ENCODE data around the gene RTKN. TPM values are rescaled to one million over a fixed set of nuclear protein-coding genes. Genes with fewer than 3 reads are reported as not detected.
"Not testable (repeated sequence)": the region's sequence is repeated elsewhere in the genome, so short reads cannot be mapped to it uniquely, and the experiment has no call there.

The RTKN gene
- polyA plus RNA-seq, 1 of the 3 experiments (the other 2 are of a cell fraction), result 22.6 TPM

DNA sequence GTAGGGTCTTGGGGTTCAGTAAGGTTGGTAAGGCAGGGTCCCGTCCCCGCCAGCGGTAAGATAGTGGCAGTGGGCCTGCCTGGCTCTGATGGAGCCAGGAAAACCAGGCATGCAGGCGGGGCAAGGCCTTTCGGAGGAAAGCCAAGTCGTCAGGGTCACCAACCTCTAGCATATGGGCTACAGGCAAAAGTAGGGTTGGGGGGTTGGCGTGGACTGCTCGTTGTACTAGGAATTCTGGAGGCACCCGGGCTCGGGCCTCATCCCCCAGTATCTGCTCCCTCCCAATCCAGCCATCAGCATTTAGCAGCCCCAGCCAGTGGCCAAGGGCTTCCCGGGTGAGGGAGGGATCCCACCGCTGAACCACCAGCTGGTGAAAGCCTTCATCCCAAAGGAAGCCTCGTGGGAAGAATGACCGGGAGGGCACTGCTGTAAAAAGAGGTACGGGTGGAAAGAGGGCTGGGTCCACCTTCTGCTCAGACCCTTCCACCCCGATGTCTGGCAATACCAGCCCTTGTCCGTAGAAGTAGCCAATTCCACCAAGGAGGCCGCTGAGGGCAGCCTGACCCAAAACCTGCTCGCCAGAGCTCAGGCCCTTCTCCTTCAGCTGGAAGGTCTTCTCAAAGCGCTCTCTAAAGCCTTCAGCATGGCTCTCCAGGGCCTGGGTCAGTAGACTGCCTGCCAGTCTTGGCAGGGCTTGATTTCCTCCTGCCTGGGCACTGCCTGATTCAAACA, 20.5 kb upstream of the RTKN start:
- Histone ChIP-seq H3K27me3 (ENCODE audit: insufficient read depth) (no peaks in the 10 kb centered on the region), H3K4me1 (ENCODE audit: control insufficient read depth in 1 of 2, insufficient read depth in 2 of 2, low read depth in 1 of 2, low read length in 1 of 2) (peaks cover 5 to 22% of the 10 kb centered on the region in 2 experiments; a peak in 1 of 4 replicates), H4K20me1 (ENCODE audit: insufficient read depth) (no peaks in the 10 kb centered on the region), H3K79me2 (ENCODE audit: insufficient read depth) (peaks cover 47% of the 10 kb centered on the region), H3F3A (replicated peaks; ENCODE audit: insufficient read depth) (peaks cover 10% of the 10 kb centered on the region), H3K9me2 (no peaks in the 10 kb centered on the region), H3K9ac (no peak overlapping the region), H3K4me3 (ENCODE audit: low read depth in 2 of 2, low read length in 1 of 2) (no peak overlapping the region), H3K36me3 (replicated peaks in 1 of 2; ENCODE audit: control insufficient read depth in 1 of 2, insufficient read depth in 2 of 2, low read length in 1 of 2) (peaks cover 0 to 28% of the 10 kb centered on the region in 2 experiments), H2AFZ (ENCODE audit: low read depth) (no peak overlapping the region), H3K27ac (ENCODE audit: low read depth in 2 of 2, low read length in 1 of 2) (no peak overlapping the region; a peak in 1 of 4 replicates), H3K9me3 (no peaks in the 10 kb centered on the region), H3K4me2 (no peak overlapping the region)
- DNase-seq, result no peak
- no peak for TF ChIP-seq FOXJ3 (CRISPR knock-in tag; IDR thresholded peaks at IDR 0.05)
- no peak for TF ChIP-seq RAD21 (IDR thresholded peaks at IDR 0.05; ENCODE audit: low read length)
- no peak for TF ChIP-seq RXRA (IDR thresholded peaks at IDR 0.05; ENCODE audit: borderline replicate concordance, low read depth)
- TF ChIP-seq GATA2 (CRISPR knock-in tag; IDR thresholded peaks at IDR 0.05), result no peak
- TF ChIP-seq, protein P1, sequence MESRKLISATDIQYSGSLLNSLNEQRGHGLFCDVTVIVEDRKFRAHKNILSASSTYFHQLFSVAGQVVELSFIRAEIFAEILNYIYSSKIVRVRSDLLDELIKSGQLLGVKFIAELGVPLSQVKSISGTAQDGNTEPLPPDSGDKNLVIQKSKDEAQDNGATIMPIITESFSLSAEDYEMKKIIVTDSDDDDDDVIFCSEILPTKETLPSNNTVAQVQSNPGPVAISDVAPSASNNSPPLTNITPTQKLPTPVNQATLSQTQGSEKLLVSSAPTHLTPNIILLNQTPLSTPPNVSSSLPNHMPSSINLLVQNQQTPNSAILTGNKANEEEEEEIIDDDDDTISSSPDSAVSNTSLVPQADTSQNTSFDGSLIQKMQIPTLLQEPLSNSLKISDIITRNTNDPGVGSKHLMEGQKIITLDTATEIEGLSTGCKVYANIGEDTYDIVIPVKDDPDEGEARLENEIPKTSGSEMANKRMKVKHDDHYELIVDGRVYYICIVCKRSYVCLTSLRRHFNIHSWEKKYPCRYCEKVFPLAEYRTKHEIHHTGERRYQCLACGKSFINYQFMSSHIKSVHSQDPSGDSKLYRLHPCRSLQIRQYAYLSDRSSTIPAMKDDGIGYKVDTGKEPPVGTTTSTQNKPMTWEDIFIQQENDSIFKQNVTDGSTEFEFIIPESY (IDR thresholded peaks at IDR 0.05; ENCODE audit: borderline replicate concordance, low read depth), result no peak
- no peak for TF ChIP-seq EP300 (IDR thresholded peaks at IDR 0.05; ENCODE audit: borderline replicate concordance in 1 of 2, low read depth in 1 of 2, low read length in 1 of 2)
- TF ChIP-seq SIN3A (IDR thresholded peaks at IDR 0.05; ENCODE audit: borderline replicate concordance, low read depth, low read length), result no peak
- TF ChIP-seq FOXM1 (IDR thresholded peaks at IDR 0.05; ENCODE audit: low read depth), result no peak
- ChIA-PET CTCF (interaction anchor here (1.0 to 1.2 kb wide), 2 partner anchors 9 to 125 kb away, joined by 3 to 4 read pairs; no protein-coding TSS in a partner anchor), POLR2A (interaction anchor here (2.1 to 5.9 kb wide), 2 partner anchors 12 to 19 kb away, joined by 8 to 60 read pairs; partner anchors contain the start of gene MRPL53)
- WGBS (ENCODE audit: low lambda C conversion rate), result 89% methylated on average over 7 of the region's 20 CpGs

DNA sequence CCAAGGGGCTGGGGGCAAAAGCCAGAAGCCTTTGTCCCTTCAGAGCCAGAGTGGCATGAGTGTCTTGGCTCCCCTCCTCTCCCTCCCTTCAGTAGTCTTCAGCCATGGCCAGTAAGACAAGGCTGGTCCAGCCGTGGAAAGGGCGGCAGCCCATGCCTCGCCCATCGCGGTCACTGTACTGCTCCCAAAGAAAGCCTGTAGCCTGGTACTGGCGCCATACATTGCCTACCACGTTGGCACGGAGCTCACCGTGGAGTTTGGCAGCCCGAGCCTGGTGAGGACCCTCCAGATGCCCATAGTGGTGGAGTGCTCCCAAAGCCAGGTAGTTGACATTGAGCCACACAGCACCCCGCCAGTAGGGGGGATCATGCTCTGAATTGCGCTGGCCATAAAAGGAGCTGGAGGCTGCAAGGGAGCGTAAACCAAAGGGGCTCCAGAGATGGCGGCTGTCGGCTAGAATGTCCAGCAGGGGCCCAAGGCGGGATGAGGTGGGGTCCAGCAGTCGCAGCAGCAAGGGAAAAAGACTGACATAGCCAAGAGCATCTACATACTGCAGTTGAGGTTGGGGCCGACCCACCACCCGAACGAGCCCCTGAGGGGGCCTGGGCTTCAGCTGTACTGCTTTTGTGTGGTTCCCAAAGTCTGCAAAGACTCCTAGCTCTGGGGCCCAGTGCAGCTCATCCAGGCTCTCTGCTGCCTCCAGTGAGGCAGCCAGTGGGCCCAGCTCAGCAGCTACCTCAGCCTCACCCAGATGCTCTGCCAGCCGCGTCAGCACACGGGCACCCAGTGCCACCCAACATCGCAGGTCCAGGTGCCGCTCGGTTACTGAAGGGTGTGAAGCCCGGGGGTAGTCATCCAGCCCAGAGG, 19.7 kb upstream of the RTKN start:
- H3K9me3 ChIP-seq, result no peaks in the 10 kb centered on the region
- no peaks in the 10 kb centered on the region for H3K9me2 ChIP-seq
- peaks cover 49% of the 10 kb centered on the region for H3K79me2 ChIP-seq (ENCODE audit: insufficient read depth)
- H3K27me3 ChIP-seq (ENCODE audit: insufficient read depth), result no peaks in the 10 kb centered on the region
- CTCF ChIA-PET, result interaction anchor here (1.1 to 1.2 kb wide), 2 partner anchors 8 to 127 kb away, joined by 3 to 4 read pairs; no protein-coding TSS in a partner anchor
- DNase-seq, result peak; percentile 41
- no peak overlapping the region for H3K4me3 ChIP-seq (ENCODE audit: low read depth in 2 of 2, low read length in 1 of 2)
- no peaks in the 10 kb centered on the region for H4K20me1 ChIP-seq (ENCODE audit: insufficient read depth)
- H3K27ac ChIP-seq (ENCODE audit: low read depth in 2 of 2, low read length in 1 of 2), result no peak overlapping the region; a peak in 1 of 4 replicates
- no peak for TF ChIP-seq NRF1 (IDR thresholded peaks at IDR 0.05; ENCODE audit: low read depth, low read length)
- TF ChIP-seq, protein P2, sequence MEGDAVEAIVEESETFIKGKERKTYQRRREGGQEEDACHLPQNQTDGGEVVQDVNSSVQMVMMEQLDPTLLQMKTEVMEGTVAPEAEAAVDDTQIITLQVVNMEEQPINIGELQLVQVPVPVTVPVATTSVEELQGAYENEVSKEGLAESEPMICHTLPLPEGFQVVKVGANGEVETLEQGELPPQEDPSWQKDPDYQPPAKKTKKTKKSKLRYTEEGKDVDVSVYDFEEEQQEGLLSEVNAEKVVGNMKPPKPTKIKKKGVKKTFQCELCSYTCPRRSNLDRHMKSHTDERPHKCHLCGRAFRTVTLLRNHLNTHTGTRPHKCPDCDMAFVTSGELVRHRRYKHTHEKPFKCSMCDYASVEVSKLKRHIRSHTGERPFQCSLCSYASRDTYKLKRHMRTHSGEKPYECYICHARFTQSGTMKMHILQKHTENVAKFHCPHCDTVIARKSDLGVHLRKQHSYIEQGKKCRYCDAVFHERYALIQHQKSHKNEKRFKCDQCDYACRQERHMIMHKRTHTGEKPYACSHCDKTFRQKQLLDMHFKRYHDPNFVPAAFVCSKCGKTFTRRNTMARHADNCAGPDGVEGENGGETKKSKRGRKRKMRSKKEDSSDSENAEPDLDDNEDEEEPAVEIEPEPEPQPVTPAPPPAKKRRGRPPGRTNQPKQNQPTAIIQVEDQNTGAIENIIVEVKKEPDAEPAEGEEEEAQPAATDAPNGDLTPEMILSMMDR (IDR thresholded peaks at IDR 0.05), result peak; percentile 37
- POLR2A ChIA-PET, result interaction anchor here (2.1 to 5.9 kb wide), 2 partner anchors 13 to 20 kb away, joined by 8 to 60 read pairs; partner anchors contain the start of gene MRPL53
- no peak overlapping the region for H3K4me2 ChIP-seq
- H2AFZ ChIP-seq (ENCODE audit: low read depth), result no peak overlapping the region
- WGBS (ENCODE audit: low lambda C conversion rate), result 92% methylated on average over 15 of the region's 27 CpGs
- no peak overlapping the region for H3K9ac ChIP-seq
- peaks cover 6% of the 10 kb centered on the region for H3F3A ChIP-seq (replicated peaks; ENCODE audit: insufficient read depth)
- H3K36me3 ChIP-seq (replicated peaks in 1 of 2; ENCODE audit: control insufficient read depth in 1 of 2, insufficient read depth in 2 of 2, low read length in 1 of 2), result peaks cover 0 to 28% of the 10 kb centered on the region in 2 experiments
- peaks cover 5 to 30% of the 10 kb centered on the region in 2 experiments; a peak in 2 of 4 replicates for H3K4me1 ChIP-seq (ENCODE audit: control insufficient read depth in 1 of 2, insufficient read depth in 2 of 2, low read depth in 1 of 2, low read length in 1 of 2)

DNA sequence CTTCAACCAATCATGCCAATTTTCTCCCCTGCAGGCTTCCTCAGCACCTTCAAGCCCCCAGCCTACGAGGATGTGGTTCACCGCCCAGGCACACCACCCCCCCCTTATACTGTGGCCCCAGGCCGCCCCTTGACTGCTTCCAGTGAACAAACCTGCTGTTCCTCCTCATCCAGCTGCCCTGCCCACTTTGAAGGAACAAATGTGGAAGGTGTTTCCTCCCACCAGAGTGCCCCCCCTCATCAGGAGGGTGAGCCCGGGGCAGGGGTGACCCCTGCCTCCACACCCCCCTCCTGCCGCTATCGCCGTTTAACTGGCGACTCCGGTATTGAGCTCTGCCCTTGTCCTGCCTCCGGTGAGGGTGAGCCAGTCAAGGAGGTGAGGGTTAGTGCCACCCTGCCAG, 18.4 kb upstream of the RTKN start:
- H3K9ac ChIP-seq; H3K4me3 ChIP-seq (ENCODE audit: low read depth in 2 of 2, low read length in 1 of 2); H4K20me1 ChIP-seq (ENCODE audit: insufficient read depth); H3K27me3 ChIP-seq (ENCODE audit: insufficient read depth); H3K9me3 ChIP-seq; DNase-seq; H3F3A ChIP-seq (replicated peaks; ENCODE audit: insufficient read depth); H2AFZ ChIP-seq (ENCODE audit: low read depth); H3K9me2 ChIP-seq: not testable (repeated sequence)
- ChIA-PET CTCF (interaction anchor here (1.1 kb wide), 1 partner anchor 128 kb away, joined by 3 read pairs; no protein-coding TSS in a partner anchor), POLR2A (interaction anchor here (0.6 to 5.9 kb wide), 5 partner anchors 14 to 113 kb away, joined by 3 to 60 read pairs (median 8); partner anchors contain the start of genes C2orf81, MRPL53 and WDR54)
- 82% methylated on average over 5 of the region's 10 CpGs for whole genome bisulfite sequencing (ENCODE audit: low lambda C conversion rate)
- Histone ChIP-seq H3K27ac (ENCODE audit: low read depth in 2 of 2, low read length in 1 of 2) (peak overlapping the region in 1 of 2 experiments; percentile 19; a peak in 1 of 4 replicates), H3K36me3 (replicated peaks in 1 of 2; ENCODE audit: control insufficient read depth in 1 of 2, insufficient read depth in 2 of 2, low read length in 1 of 2) (peaks cover 0 to 33% of the 10 kb centered on the region in 2 experiments), H3K4me1 (ENCODE audit: control insufficient read depth in 1 of 2, insufficient read depth in 2 of 2, low read depth in 1 of 2, low read length in 1 of 2) (peaks cover 14 to 41% of the 10 kb centered on the region in 2 experiments; a peak in 3 of 4 replicates), H3K79me2 (ENCODE audit: insufficient read depth) (peaks cover 47% of the 10 kb centered on the region), H3K4me2 (0 out of 2 replicates have a peak overlapping the region, but pooled peaks have one; percentile 84)
